ENCODE measurements around the gene SH2D3A.

The SH2D3A gene

GRCh38 chr19:6736917-6737283, 30.3 kb downstream of the SH2D3A start:
- DNase-seq: no peak

GRCh38 chr19:6736169-6736916, 30.9 kb downstream of the SH2D3A start:
- DNase-seq: peak; percentile 76

- DNase-seq: no peak
These were observed 31.9 kb downstream of the SH2D3A start for GRCh38 chr19:6735181-6735911.

GRCh38 chr19:6734096-6734696, 33.0 kb downstream of the SH2D3A start:
- DNase-seq: no peak

GRCh38 chr19:6733338-6734095, 33.7 kb downstream of the SH2D3A start:
- DNase-seq: no peak

GRCh38 chr19:6732803-6733337, 34.4 kb downstream of the SH2D3A start:
- DNase-seq: no peak

- DNase-seq: no peak
These were observed 35.4 kb downstream of the SH2D3A start for GRCh38 chr19:6731822-6732221.

- DNase-seq: no peak
These were observed 36.1 kb downstream of the SH2D3A start for GRCh38 chr19:6730941-6731670.

- peak; percentile 34 for DNase-seq
These were observed 37.0 kb downstream of the SH2D3A start for GRCh38 chr19:6730153-6730804.

- DNase-seq: no peak
These were observed 37.6 kb downstream of the SH2D3A start for GRCh38 chr19:6729573-6730152.

GRCh38 chr19:6728346-6728745, 38.9 kb downstream of the SH2D3A start:
- peak; percentile 22 for DNase-seq

- no peak for DNase-seq
These were observed 41.6 kb downstream of the SH2D3A start for GRCh38 chr19:6725513-6726231.

- DNase-seq: no peak
These were observed 42.4 kb downstream of the SH2D3A start for GRCh38 chr19:6724631-6725492.

GRCh38 chr19:6723738-6724137, 43.5 kb downstream of the SH2D3A start:
- no peak for DNase-seq

GRCh38 chr19:6723108-6723618, 44.1 kb downstream of the SH2D3A start:
- DNase-seq: peak; percentile 4

- peak; percentile 36 for DNase-seq
These were observed 45.5 kb downstream of the SH2D3A start for GRCh38 chr19:6721773-6722172.

GRCh38 chr19:6721138-6721474, 46.1 kb downstream of the SH2D3A start:
- DNase-seq: no peak

- peak; percentile 4 for DNase-seq
These were observed 46.7 kb downstream of the SH2D3A start, which contains the start of gene C3 for GRCh38 chr19:6720369-6721137. TSS of gene C3 (minus strand) at chr19:6720650. CDS start at chr19:6720589, 61 bp downstream.

- no peak for DNase-seq
These were observed 47.3 kb downstream of the SH2D3A start for GRCh38 chr19:6719992-6720368.

Data from OCI-M1 (cell line).